SK-N-SH treated with all-trans-retinoic acid at 6 μM for 48 hours (cell line): ENCODE data around the gene SETD1A.

Experiments
- ATAC-seq: fragments of 200-7000 bp; cut with Tn5 transposase; 3 replicates; pipeline ENCODE4 v1.9.1; 2020; ENCODE audit warnings: mild to moderate bottlenecking, moderate library complexity
- ARNTL ChIP-seq: fragments of 450-650 bp; formaldehyde crosslinking; IDR thresholded peaks from 2 replicates; pipeline ENCODE4 v1.5.0; 2020; ENCODE audit warnings: low read depth, mild to moderate bottlenecking, moderate library complexity, borderline replicate concordance
- CSDC2 ChIP-seq: fragments of 250-450 bp; sonication (Bioruptor Pico); IDR thresholded peaks from 2 replicates; pipeline ENCODE4 v1.5.0; 2020; ENCODE audit warnings: mild to moderate bottlenecking, moderate library complexity
- ESRRG ChIP-seq: fragments of 250-450 bp; sonication (Bioruptor Pico); IDR thresholded peaks from 2 replicates; pipeline ENCODE4 v1.6.1; 2021; ENCODE audit warnings: mild to moderate bottlenecking
- GLIS3 ChIP-seq: fragments of 250-450 bp; sonication (Bioruptor Pico); IDR thresholded peaks from 2 replicates; pipeline ENCODE4 v1.5.0; 2020; ENCODE audit warnings: mild to moderate bottlenecking, moderate library complexity
- ISL1 ChIP-seq: fragments of 250-450 bp; sonication (Bioruptor Pico); IDR thresholded peaks from 2 replicates; pipeline ENCODE4 v2.1.2; 2022; ENCODE audit warnings: mild to moderate bottlenecking, moderate library complexity
- OSR1 ChIP-seq: fragments of 250-450 bp; sonication (Bioruptor Pico); IDR thresholded peaks from 2 replicates; pipeline ENCODE4 v1.8.0; 2022; ENCODE audit warnings: moderate library complexity, mild to moderate bottlenecking, inconsistent platforms
- PPARA ChIP-seq: fragments of 250-450 bp; sonication (Bioruptor Pico); IDR thresholded peaks from 2 replicates; pipeline ENCODE4 v1.5.0; 2020; ENCODE audit warnings: mild to moderate bottlenecking, borderline replicate concordance
- SNAI2 ChIP-seq: fragments of 250-450 bp; sonication (Bioruptor Pico); IDR thresholded peaks from 2 replicates; pipeline ENCODE4 v1.5.0; 2020; ENCODE audit warnings: mild to moderate bottlenecking, moderate library complexity
- TCF4 ChIP-seq: fragments of 250-450 bp; sonication (Bioruptor Pico); IDR thresholded peaks from 2 replicates; pipeline ENCODE4 v1.8.0; 2021; ENCODE audit warnings: mild to moderate bottlenecking, moderate library complexity, borderline replicate concordance
- TOX ChIP-seq: fragments of 250-450 bp; sonication (Bioruptor Pico); IDR thresholded peaks from 2 replicates; pipeline ENCODE4 v1.8.0; 2021; ENCODE audit warnings: mild to moderate bottlenecking, moderate library complexity, borderline replicate concordance
- ZC3H10 ChIP-seq: fragments of 250-450 bp; sonication (Bioruptor Pico); IDR thresholded peaks from 2 replicates; pipeline ENCODE4 v1.5.1; 2021; ENCODE audit warnings: mild to moderate bottlenecking, moderate library complexity
- ZFP3 ChIP-seq: fragments of 250-450 bp; sonication (Bioruptor Pico); IDR thresholded peaks from 2 replicates; pipeline ENCODE4 v1.5.0; 2020; ENCODE audit warnings: mild to moderate bottlenecking, moderate library complexity
- ZFP30 ChIP-seq: fragments of 450-650 bp; formaldehyde crosslinking; IDR thresholded peaks from 2 replicates; pipeline ENCODE4 v1.5.0; 2022; ENCODE audit warnings: mild to moderate bottlenecking, moderate library complexity
- ZNF565 ChIP-seq: fragments of 450-650 bp; formaldehyde crosslinking; conservative IDR thresholded peaks from 2 replicates; pipeline ENCODE4 v1.5.0; 2020; ENCODE audit warnings: low read depth, mild to moderate bottlenecking, moderate library complexity
- ZNF70 ChIP-seq: fragments of 450-650 bp; formaldehyde crosslinking; IDR thresholded peaks from 2 replicates; pipeline ENCODE4 v1.5.0; 2020; ENCODE audit warnings: mild to moderate bottlenecking, moderate library complexity
- ZNF8 ChIP-seq: fragments of 450-650 bp; formaldehyde crosslinking; IDR thresholded peaks from 2 replicates; pipeline ENCODE4 v1.5.0; 2020; ENCODE audit warnings: mild to moderate bottlenecking, moderate library complexity
- TF ChIP-seq, protein P1 (sequence below): fragments of 250-450 bp; sonication (Bioruptor Pico); IDR thresholded peaks from 2 replicates; pipeline ENCODE4 v1.5.0; 2020; ENCODE audit warnings: mild to moderate bottlenecking, moderate library complexity
- TF ChIP-seq, protein P2 (sequence below): fragments of 250-450 bp; sonication (Bioruptor Pico); IDR thresholded peaks from 2 replicates; pipeline ENCODE4 v1.8.0; 2020; ENCODE audit warnings: mild to moderate bottlenecking, moderate library complexity, borderline replicate concordance
- TF ChIP-seq, protein P3 (sequence below): fragments of 250-450 bp; sonication (Bioruptor Pico); IDR thresholded peaks from 2 replicates; pipeline ENCODE4 v1.5.1; 2021; ENCODE audit warnings: mild to moderate bottlenecking, moderate library complexity
- TF ChIP-seq, protein P4 (sequence below): fragments of 250-450 bp; sonication (Bioruptor Pico); IDR thresholded peaks from 2 replicates; pipeline ENCODE4 v1.8.0; 2021; ENCODE audit warnings: low read depth, mild to moderate bottlenecking, moderate library complexity, borderline replicate concordance
- TF ChIP-seq, protein P5 (sequence below): fragments of 250-450 bp; sonication (Bioruptor Pico); IDR thresholded peaks from 2 replicates; pipeline ENCODE4 v1.5.1; 2020; ENCODE audit warnings: low read depth, mild to moderate bottlenecking, moderate library complexity

The SETD1A gene

DNA sequence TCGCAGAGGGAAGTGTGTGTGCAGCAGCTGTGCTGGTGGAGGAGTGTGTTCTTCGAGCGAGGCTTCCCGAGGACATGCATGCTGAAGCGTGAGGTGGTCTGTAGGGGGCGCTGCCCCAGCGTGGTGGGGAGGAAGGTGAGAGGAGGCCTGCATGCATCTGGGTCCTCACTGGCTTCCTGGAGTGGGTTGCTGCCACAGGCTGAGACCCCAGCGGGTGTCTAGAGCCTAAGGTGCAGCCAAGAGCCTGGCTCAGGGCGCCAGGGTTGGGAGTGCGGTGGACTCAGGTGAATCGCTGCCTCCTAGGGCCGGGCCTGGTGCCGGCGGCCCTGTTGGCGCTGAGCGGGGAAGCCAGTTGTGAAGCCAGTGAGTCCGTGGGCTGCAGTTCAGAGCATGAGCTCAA, 19.9 kb downstream of the SETD1A start:
- peak; percentile 37 for ATAC-seq
- TF ChIP-seq, protein P1, sequence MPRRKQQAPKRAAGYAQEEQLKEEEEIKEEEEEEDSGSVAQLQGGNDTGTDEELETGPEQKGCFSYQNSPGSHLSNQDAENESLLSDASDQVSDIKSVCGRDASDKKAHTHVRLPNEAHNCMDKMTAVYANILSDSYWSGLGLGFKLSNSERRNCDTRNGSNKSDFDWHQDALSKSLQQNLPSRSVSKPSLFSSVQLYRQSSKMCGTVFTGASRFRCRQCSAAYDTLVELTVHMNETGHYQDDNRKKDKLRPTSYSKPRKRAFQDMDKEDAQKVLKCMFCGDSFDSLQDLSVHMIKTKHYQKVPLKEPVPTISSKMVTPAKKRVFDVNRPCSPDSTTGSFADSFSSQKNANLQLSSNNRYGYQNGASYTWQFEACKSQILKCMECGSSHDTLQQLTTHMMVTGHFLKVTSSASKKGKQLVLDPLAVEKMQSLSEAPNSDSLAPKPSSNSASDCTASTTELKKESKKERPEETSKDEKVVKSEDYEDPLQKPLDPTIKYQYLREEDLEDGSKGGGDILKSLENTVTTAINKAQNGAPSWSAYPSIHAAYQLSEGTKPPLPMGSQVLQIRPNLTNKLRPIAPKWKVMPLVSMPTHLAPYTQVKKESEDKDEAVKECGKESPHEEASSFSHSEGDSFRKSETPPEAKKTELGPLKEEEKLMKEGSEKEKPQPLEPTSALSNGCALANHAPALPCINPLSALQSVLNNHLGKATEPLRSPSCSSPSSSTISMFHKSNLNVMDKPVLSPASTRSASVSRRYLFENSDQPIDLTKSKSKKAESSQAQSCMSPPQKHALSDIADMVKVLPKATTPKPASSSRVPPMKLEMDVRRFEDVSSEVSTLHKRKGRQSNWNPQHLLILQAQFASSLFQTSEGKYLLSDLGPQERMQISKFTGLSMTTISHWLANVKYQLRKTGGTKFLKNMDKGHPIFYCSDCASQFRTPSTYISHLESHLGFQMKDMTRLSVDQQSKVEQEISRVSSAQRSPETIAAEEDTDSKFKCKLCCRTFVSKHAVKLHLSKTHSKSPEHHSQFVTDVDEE (CRISPR knock-in tag) = no peak
- TF ChIP-seq, protein P2, sequence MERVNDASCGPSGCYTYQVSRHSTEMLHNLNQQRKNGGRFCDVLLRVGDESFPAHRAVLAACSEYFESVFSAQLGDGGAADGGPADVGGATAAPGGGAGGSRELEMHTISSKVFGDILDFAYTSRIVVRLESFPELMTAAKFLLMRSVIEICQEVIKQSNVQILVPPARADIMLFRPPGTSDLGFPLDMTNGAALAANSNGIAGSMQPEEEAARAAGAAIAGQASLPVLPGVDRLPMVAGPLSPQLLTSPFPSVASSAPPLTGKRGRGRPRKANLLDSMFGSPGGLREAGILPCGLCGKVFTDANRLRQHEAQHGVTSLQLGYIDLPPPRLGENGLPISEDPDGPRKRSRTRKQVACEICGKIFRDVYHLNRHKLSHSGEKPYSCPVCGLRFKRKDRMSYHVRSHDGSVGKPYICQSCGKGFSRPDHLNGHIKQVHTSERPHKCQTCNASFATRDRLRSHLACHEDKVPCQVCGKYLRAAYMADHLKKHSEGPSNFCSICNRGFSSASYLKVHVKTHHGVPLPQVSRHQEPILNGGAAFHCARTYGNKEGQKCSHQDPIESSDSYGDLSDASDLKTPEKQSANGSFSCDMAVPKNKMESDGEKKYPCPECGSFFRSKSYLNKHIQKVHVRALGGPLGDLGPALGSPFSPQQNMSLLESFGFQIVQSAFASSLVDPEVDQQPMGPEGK (CRISPR knock-in tag) = no peak
- TF ChIP-seq TCF4 (no peak), ZFP30 (CRISPR knock-in tag) (no peak), PPARA (CRISPR knock-in tag) (no peak), CSDC2 (CRISPR knock-in tag) (no peak), ARNTL (CRISPR knock-in tag) (no peak), TOX (no peak), ZNF565 (no peak), ISL1 (CRISPR knock-in tag) (no peak), ZFP3 (no peak), GLIS3 (CRISPR knock-in tag) (no peak), ZNF8 (no peak)
- TF ChIP-seq, protein P3, sequence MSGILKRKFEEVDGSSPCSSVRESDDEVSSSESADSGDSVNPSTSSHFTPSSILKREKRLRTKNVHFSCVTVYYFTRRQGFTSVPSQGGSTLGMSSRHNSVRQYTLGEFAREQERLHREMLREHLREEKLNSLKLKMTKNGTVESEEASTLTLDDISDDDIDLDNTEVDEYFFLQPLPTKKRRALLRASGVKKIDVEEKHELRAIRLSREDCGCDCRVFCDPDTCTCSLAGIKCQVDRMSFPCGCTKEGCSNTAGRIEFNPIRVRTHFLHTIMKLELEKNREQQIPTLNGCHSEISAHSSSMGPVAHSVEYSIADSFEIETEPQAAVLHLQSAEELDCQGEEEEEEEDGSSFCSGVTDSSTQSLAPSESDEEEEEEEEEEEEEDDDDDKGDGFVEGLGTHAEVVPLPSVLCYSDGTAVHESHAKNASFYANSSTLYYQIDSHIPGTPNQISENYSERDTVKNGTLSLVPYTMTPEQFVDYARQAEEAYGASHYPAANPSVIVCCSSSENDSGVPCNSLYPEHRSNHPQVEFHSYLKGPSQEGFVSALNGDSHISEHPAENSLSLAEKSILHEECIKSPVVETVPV (CRISPR knock-in tag) = no peak
- TF ChIP-seq, protein P4, sequence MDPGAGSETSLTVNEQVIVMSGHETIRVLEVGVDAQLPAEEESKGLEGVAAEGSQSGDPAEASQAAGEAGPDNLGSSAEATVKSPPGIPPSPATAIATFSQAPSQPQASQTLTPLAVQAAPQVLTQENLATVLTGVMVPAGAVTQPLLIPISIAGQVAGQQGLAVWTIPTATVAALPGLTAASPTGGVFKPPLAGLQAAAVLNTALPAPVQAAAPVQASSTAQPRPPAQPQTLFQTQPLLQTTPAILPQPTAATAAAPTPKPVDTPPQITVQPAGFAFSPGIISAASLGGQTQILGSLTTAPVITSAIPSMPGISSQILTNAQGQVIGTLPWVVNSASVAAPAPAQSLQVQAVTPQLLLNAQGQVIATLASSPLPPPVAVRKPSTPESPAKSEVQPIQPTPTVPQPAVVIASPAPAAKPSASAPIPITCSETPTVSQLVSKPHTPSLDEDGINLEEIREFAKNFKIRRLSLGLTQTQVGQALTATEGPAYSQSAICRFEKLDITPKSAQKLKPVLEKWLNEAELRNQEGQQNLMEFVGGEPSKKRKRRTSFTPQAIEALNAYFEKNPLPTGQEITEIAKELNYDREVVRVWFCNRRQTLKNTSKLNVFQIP (CRISPR knock-in tag) = no peak
- TF ChIP-seq, protein P5, sequence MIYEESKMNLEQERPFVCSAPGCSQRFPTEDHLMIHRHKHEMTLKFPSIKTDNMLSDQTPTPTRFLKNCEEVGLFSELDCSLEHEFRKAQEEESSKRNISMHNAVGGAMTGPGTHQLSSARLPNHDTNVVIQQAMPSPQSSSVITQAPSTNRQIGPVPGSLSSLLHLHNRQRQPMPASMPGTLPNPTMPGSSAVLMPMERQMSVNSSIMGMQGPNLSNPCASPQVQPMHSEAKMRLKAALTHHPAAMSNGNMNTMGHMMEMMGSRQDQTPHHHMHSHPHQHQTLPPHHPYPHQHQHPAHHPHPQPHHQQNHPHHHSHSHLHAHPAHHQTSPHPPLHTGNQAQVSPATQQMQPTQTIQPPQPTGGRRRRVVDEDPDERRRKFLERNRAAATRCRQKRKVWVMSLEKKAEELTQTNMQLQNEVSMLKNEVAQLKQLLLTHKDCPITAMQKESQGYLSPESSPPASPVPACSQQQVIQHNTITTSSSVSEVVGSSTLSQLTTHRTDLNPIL (CRISPR knock-in tag) = no peak

DNA sequence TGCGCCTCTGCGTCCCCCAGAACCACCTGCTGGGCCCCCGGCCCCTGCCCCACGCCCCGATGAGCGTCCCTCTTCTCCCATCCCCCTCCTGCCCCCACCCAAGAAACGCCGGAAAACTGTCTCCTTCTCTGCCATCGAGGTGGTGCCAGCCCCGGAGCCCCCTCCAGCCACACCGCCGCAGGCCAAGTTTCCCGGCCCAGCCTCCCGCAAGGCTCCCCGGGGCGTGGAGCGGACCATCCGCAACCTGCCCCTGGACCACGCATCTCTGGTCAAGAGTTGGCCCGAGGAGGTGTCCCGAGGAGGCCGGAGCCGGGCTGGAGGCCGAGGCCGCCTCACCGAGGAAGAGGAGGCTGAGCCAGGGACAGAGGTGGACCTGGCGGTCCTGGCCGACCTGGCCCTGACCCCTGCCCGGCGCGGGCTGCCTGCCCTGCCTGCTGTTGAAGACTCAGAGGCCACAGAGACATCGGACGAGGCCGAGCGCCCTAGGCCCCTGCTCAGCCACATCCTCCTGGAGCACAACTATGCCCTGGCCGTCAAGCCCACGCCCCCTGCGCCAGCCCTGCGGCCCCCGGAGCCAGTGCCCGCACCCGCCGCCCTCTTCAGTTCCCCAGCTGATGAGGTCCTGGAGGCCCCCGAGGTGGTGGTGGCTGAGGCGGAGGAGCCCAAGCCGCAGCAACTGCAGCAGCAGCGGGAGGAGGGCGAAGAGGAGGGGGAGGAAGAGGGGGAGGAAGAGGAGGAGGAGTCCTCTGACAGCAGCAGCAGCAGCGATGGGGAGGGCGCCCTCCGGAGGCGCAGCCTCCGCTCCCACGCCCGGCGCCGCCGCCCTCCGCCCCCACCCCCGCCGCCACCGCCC, 21.8 kb downstream of the SETD1A start:
- TF ChIP-seq CSDC2 (CRISPR knock-in tag) (no peak), ESRRG (CRISPR knock-in tag) (no peak), OSR1 (CRISPR knock-in tag) (no peak), ZNF565 (no peak), SNAI2 (CRISPR knock-in tag) (no peak), TCF4 (no peak), ZNF8 (no peak), ZC3H10 (no peak), ARNTL (CRISPR knock-in tag) (no peak), GLIS3 (CRISPR knock-in tag) (no peak), TOX (no peak), ZNF70 (CRISPR knock-in tag) (no peak), ISL1 (CRISPR knock-in tag) (no peak), PPARA (CRISPR knock-in tag) (no peak)
- TF ChIP-seq, protein P3 (CRISPR knock-in tag) = no peak
- TF ChIP-seq, protein P5 (CRISPR knock-in tag) = no peak
- TF ChIP-seq, protein P2 (CRISPR knock-in tag) = no peak

More for the DNA sequence above, 21.8 kb downstream of the SETD1A start:
- ATAC-seq = no peak
